HG03175 (cell line): ENCODE results near the gene PRDM5.

ENCODE experiments used
- ATAC-seq: cut with Tn5 transposase; IDR thresholded peaks from one replicate; pipeline ENCODE4 v1.9.1; 2021; ENCODE audit warnings: mild to moderate bottlenecking, moderate library complexity; ENCODE audit not compliant: unreplicated experiment

The PRDM5 gene

DNA sequence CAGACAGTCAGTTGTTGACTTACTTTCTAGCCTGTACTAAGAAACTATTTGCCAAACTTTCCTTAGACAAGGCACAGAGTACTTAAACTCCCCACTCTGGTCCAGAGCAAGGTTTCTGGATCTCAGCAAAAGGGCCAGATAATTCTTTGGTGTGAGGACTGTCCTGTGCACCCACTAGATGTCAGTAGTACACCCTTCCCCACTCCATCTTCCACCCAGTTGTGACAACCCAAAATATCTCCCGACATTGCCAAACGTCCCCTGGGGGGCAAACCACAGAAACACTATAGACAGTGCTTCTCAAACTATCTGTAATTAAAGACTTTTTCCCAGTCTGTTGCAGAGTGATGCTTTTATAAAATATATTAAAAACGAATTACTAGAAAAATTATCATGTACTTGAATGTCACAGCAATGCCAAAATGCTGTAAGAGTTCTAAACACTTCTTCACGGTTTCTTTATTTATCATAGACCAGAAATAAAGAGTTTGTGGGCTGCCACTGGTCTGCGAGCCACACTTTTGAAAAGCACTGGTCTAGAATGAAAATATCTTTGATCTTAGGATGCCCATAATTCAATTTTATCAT, 203.5 kb downstream of the PRDM5 start:
- peak; percentile 73 for ATAC-seq

DNA sequence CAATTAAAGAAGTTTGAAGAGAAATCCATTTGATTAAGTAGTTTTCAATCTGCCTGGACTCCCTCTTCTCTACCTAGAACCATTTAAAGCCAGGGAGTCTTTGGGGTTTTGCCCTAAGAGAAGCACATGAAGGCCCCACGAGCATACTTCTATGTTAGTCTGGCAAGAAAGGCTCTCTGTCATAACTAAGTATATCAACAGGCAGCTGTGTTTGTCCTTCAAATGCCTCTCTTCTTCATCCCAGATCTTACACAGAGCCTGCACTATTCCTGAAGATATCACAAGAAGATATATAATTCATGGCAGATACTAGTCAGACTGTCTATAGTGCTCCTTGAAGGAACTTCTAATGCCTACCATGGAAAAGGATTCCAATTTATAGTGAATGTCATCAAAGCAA, 206.2 kb downstream of the PRDM5 start:
- no peak for ATAC-seq

DNA sequence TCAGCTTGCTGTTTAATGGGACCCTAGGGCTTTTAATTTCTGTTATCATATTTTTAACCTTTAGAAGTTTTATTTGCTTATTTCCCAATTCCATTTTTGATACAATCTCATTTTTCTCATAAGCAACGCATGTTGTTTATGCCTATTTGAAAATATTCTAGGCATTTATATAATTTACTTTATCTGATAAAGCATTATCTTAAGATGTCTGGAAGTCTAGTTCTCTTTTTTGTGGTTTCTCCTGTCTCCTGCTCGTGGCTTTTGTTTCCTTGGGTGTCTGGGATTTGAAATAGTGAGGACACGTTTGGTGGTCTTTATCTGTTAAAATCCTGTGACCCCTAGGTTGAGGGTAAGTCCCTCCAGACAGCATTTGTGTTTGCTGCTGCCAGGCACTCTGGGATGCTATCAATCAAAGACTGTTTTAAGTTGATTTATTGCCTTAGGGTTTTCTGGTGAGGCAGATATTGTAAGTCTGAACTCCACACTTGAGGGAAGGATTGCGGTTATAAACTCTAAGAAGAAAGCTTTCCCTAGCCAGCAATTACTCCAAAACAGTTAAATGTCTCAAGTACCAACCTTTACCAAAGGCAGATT, 208.0 kb downstream of the PRDM5 start:
- no peak for ATAC-seq

DNA sequence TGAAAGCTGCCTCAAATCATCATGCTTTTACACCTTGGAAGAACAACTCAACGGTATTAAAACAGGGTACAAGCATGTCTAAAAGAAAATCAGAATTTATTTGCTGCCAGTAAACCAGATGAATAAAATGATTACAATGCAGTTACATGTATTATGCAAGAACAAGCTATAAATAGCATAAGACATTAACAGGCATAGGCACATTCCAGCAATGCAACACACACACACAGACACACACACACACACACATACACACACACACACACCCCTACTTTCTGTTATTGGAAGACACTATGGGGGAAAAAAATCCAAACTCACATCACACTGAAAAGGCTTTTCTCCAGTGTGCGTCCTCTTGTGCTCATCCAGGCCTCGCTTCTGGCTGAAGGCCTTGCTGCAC, 212.5 kb downstream of the PRDM5 start:
- no peak for ATAC-seq

DNA sequence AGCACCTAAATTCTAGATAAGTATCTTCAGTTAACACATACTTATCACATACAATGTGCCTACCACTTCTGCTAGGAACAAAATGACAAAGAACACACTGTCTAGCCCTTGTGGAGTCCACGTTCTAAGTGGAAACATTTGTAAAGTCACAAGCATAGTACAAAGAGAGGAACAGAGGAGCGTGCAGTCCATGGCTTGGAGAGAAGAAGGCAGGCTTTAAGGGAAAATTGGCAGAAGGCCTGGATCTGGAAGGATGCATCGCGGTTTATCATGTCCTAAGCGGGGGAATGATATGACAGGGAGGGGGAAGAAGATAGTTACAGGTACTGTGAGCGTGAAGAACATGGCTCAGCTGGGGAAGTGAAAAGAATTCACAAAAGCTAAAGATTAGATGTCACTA, 218.0 kb downstream of the PRDM5 start:
- ATAC-seq = no peak

DNA sequence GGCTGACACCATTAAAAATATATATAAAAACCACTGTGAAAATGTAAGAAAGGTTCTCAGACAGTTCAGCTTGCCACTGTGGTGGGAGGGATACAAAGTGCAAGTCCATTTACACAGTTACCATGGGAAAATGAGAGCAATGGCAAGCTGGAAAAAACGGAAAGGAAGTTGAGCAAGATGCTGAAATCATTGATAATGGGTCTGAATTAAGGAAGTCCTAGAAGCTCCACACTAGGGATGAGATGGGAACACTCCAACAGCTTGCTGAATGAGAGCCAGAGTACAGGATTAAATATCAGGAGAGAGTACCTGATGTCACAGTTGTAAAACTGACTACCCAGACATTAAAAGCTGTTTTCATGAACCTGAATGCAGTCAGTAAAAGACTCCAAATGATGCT, 218.6 kb downstream of the PRDM5 start:
- ATAC-seq = no peak

DNA sequence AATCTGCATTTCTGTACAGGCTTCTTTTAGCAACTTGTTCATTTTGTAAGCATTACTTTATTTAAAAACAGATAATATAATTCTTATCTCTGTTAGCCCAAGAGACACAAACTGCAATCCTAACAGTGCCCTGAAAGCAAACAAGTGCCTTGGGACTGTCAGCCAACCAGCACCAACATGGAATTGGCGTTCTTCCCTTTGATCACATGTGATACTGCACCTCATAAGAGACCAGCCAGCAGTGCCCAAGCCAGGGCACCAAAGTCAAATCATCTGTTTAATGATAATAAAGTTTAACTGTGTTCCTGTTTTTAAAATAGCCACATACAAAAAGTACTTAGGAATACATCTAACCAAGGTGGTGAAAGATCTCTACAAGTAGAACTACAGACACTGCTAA, 223.2 kb downstream of the PRDM5 start:
- ATAC-seq = no peak

DNA sequence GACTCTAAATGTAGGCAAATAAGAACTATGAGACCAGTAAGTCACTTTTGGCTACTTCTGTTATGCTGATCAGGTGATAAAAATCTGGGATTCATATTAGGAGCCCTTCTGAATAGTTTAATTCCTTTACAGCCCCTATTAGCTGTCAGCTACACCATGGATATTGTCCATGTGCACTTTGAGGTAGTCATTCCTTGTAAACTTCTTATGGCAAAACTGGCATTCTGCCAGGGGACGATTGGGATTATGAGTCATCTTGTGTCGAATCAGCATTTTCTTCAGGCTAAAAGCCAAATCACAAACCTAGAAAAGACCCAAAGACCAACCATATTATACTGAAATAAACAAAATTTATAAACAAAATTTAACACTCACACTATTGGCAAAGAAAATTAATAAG, 227.6 kb downstream of the PRDM5 start:
- no peak for ATAC-seq

DNA sequence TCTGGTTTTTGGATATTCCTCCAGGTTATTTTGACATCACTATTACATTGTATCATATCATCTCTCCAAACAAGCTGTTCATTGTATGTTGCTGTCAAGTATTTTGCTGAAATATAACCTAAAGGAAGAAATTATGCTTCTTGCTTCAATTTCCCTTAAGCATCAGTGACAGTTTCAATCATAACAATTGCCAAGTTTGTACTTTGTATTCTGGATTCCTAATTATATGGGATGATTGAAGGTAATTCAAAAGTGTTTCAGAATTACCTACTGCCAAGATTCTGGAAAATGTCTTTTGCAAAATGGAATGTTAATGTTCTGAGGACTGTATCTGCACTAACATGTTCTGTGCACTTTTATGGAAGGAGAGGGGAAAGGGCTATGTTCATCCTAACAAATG, 228.7 kb downstream of the PRDM5 start:
- ATAC-seq = no peak

DNA sequence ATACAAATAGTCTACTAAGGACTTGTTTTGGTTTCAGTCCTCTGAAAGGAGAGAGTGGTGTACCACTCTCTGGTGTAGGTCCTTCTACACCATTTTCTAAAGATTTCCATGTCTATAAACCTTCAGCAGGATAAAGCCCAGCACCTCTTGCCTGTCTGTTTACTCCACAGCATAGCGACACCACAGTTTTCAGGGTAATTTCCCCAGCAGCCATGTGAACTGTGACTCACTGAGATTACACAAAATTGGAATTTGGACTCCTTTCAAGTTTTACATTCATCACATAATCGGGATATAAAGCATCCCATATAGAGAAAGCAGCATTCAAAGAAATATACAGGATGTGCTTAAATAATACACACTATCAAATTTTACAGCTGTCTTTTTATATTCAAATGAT, 229.6 kb downstream of the PRDM5 start:
- ATAC-seq = no peak

DNA sequence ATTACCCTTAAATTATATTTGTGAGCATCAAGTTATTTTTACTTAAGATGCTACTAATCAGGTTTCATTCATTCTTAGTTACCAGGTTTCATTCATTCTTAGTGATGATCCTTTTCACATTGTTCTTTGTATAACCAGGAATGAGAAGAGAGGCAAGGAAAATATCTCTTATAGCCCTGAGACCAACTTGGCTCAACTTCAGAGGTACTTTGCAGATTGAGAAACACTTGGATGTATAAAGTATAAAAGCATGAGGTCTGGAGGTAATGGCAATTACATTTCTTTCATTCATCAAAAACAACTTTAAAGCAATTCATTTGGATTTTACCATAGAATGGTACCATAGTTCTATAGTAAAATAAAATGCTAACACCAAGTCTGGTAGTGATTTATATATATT, 231.0 kb downstream of the PRDM5 start:
- ATAC-seq = no peak

DNA sequence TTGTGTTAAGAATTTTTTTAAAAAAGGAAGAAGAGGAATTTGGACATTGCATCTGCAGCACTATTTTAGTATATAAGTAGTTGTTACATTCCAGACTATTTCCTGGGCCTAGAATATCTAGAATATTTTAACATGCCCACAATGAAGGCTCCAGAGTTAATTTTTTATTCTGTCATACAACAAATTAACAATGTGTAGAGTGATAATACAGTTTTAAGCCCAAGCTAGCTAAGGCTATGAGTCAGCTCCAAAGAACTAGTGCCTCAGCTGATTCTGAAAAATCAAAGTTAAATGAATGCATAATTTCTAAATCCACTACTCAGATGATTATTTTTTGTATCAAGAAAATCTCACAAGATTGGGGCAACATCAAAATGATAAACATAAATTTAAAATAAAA, 231.4 kb downstream of the PRDM5 start:
- no peak for ATAC-seq

DNA sequence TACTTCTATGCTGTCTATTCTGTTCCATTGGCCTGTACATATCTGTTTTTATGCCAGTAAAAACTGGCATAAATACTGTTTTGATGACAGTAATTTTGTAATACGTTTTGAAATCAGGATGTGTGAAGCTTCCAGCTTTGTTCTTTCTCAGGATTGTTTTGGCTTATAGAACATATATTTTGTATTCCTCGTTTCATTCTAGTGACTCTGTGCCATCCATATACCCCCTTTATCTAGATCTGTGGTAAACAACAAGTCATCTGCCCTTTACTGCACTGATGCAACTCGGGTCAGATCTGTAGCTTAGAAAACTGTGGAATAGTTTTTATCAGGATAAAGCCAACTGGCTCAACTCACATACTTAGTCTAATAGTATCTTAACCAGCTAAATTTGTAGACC, 233.7 kb downstream of the PRDM5 start:
- ATAC-seq = no peak

DNA sequence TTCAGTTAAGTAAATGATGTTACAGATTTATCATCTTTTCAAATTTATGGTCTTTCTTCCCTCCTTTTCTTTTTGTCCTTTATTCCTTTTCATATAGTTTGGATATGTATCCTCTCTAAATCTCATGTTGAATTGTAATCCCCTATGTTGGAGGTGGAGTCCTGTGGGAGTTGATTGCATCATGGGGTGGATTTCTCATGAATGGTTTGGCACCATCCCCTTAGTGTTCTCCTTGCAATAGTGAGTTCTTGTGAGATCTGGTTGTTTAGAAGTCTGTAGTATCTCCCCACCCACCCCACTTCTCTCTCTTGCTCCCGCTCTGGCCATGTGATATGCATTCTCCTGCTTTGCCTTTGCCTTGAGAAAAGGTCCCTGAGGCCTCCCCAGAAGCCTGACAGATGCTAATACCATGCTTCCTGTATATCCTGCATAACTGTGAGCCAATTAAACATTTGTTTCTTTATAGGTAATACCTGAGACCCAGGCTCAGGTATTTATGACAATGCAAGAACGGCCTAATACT, 236.7 kb downstream of the PRDM5 start:
- ATAC-seq = no peak

DNA sequence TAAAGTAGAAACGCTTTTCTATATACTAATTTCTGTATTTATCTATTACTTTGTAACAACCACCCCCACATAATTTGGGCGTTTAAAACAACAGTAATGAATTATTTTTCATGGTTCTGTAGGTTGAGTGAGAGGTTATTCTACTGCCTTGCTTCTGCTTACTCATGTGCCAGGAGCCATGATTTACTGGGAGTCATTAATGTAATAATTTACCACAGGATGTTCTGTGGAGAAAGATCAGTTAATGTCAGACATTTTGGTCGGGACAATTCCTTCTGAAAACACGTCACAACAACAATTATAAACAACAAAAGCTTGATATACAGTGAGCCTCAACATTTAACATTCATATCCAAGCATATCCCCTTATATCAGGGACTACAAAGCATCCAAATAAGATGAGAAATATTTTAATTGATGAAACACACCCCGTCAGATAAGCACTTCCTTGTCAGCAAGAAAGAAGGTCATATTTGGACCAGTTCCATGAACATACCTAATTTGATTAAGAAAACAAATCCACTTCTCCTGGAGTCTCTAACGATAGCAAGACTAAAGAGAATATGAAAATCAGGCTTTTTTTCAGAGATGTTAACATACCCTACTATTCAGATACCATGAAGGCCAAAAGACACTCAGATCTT, 238.5 kb downstream of the PRDM5 start:
- no peak for ATAC-seq

DNA sequence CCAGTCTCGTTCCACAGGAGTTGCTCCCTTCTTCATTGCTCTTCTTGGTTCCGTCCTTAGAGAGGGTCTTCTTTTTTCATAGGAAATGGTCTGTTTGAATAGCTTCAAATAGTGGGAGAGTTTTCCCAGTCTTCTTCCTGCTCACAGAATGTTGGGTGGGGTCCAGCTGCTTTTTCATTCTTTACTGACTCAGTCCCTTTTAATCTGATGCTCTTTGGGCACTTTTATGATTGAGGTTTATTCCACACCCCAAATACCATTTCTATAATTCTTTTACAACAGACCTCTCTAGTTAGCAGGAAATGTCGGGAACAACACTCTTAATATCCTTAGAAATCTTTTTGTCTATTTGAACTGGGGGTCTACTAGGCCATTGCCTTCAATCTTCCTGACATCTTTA, 239.5 kb downstream of the PRDM5 start:
- ATAC-seq = no peak

DNA sequence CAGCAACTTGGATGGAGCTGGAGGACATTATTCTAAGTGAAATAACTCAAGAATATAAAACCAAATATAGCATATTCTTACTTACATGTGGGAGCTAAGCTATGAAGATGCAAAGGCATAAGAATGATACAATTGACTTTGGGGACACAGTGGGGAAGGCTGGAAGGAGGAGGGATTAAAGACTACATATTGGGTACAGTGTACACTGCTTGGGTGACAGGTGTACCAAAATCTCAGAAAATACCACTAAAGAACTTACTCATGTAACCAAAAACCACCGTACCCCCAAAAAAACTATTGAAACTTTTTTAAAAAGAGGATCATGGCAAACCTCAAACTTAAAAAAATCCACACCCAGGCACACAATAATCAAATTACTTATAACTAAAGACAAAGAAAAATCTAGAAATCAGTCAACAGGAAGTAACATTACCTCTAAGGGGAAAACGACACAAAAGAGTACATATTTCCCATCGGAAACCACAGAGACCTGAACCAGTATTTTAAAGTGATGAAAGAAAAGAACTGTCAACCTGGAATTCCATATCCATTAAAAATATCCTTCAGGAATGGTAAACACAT, 241.8 kb downstream of the PRDM5 start:
- ATAC-seq = no peak

DNA sequence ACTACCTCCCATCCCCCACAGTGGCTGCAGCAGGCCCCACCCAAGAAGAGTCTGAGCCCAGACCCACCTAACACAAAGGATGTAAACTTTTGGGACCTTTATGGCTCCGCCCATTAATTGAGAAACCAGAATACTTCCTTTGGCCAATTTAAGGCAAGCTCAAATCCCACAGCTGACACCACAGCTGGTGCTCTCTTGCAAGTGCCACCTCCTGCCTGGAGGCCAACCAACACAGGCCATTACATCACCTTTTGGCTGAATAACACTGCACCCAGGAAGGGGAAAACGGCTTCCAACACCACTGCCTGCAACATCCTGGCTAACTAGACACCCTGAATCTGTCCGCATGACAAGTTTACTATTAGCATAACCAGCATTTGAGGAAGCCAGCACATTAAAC, 248.8 kb downstream of the PRDM5 start:
- no peak for ATAC-seq

DNA sequence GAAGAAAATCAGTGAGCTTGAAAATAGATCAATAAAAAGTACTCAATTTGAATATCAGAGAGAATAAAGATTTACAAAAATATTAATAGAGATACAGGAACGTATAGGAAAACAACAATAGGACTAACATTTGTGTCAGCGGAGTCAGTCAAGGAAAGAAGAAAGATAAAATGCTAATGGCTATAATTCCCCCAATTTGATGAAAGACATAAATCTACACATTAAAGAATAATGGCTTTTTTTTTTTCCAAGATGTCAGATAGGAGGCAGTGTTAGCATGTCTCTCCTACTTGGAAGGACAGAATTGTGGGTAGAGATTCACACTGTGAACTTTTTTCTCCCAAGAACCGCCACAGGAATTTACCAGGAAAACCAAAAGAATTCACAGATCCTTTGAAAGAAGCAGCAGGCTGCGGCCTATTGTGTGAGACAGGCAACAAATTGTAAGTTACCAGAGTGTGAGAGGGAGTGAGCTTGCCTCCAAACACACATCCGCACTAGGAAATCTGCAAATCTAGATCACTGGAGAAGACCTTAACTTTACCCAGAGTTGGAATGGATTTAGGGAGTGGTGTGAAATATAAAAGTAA, 249.9 kb downstream of the PRDM5 start:
- ATAC-seq = no peak

DNA sequence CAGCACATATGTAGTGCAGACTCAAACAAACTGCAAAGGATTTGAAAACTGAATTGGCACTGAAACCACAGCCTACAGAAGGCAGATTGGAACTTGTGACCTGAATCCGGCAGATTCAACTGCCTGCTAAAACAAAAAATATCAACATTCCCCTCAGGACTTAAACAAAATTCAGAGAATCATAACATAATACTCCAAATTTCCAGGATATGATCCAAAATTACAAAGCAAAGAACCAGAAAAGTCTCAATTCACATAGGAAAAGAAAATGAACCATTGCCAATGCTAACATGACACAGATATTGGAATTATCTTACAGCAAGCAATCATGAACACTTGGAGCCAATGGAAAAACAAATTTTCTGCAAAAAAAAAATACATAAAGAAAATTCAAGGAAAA, 250.4 kb downstream of the PRDM5 start:
- no peak for ATAC-seq

DNA sequence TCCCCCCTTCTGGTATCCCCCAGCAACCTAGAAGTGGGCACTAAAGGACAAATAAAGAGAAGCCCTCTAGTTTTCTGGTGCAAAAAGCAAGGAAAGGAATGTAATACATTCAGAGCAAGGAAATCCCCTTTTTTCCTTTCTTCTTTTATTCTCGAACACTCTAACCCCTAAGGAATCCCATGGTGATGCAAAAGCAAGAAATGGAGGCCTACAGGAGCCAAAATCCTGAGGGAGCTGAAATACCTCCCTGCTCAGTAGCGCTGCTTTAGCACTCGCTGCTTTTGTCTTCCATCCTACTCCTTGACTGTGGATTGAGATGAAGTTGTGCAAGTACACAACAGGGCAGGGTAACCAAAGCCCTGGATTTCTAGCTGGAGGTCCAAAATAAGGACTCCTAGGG, 251.0 kb downstream of the PRDM5 start:
- ATAC-seq = no peak

DNA sequence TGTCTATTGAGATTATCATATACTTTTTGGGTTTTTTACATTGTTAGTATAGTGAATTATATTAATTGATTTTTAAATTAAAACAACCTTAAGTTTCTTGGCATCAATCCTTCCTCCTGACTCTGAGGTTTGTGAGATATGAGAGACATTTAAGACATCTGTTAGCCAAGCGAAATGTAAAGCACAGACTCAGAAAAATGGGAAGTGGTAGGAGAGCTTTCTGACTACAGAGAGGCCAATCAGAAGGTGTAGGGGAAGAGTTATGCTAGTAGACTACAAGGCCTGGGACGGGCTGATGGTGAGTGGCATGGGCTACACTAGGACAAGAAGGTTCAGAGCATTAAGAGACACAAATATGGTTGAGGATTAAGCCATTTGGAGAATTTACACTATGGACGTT, 255.4 kb downstream of the PRDM5 start:
- no peak for ATAC-seq
